ENCODE data around the gene PDE10A.
A peak's percentile ranks its signal among the peaks of the same experiment; 100 is the strongest.
"Not testable (repeated sequence)": the region's sequence is repeated elsewhere in the genome, so short reads cannot be mapped to it uniquely, and the experiment has no call there.

Gene PDE10A

GRCh38 chr6:165634101-165634880 lies 28.8 kb downstream of the PDE10A start:
- DNase-seq (ENCODE audit: extremely low spot score, insufficient read length, low read depth) (no peak), FAIRE-seq (no peak)

- no peak for FAIRE-seq
- DNase-seq (ENCODE audit: extremely low spot score, insufficient read length, low read depth), result no peak
Observed at GRCh38 chr6:165632194-165632593, 30.8 kb downstream of the PDE10A start.

GRCh38 chr6:165630544-165630953 lies 32.5 kb downstream of the PDE10A start:
- DNase-seq (ENCODE audit: extremely low spot score, insufficient read length, low read depth) (no peak), FAIRE-seq (no peak)

GRCh38 chr6:165628955-165629354 lies 34.1 kb downstream of the PDE10A start:
- no peak for FAIRE-seq
- no peak for DNase-seq (ENCODE audit: extremely low spot score, insufficient read length, low read depth)

DNA sequence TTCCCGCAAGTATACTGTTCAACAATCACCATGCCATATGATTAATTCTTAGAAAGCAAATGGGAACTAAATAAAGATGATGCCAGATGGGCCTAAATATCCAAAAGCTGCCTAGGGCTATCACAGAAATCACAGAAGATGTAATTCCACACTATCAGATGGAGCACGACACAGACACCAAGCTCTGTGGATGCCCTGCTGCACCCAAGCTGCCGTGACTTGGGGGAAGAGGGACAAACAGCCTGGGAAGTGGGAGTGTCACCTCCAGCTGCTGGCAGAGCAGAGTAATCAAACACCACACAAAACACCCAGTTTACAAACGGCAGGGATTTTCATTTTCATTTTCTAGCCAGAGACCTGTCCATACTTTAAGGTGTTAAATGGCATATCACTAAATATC lies 35.7 kb downstream of the PDE10A start:
- FAIRE-seq (no peak), DNase-seq (ENCODE audit: extremely low spot score, insufficient read length, low read depth) (no peak)

- FAIRE-seq (no peak), DNase-seq (ENCODE audit: extremely low spot score, insufficient read length, low read depth) (no peak)
Observed at GRCh38 chr6:165626711-165627110, 36.3 kb downstream of the PDE10A start.

DNA sequence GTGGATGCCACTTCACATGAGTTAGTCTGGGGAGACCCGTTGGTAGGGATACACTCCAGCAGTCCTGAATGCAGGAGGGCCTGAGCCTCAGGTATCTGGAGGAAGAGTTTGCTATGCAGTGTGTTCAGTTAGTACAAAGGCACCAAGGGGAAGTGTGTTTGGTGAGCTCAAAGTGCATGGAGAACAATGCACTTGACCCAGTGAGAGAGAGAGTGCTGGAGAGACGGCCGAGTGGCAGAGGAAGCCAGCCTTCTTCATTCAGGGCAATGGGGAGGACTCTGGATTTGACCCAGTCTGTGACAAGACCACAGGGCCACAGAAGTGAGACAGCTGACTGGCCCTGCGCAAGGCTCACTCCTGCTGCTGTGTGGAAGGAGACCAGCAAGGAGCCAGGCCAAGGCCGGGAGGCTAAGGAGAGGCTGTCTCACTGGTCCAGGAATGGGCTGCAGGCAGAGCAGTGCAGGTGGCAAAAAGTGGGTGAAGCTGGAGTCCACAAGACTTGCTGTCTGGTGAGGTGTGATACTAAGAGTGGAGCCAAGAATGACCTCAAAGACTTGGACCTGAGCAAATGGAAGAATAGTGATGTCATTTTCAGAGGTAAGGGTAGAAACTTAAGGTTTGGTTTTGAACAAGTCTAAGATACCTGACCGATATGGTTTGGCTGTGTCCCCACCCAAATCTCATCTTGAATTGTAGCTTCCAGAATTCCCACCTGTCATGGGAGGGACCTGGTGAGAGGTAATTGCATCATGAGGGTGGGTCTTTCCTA lies 38.0 kb downstream of the PDE10A start:
- FAIRE-seq (no peak), DNase-seq (ENCODE audit: extremely low spot score, insufficient read length, low read depth) (no peak)

- FAIRE-seq (no peak), DNase-seq (ENCODE audit: extremely low spot score, insufficient read length, low read depth) (no peak)
Observed at GRCh38 chr6:165621940-165622339, 41.1 kb downstream of the PDE10A start.

GRCh38 chr6:165618891-165619290 lies 44.1 kb downstream of the PDE10A start:
- peak; percentile 50 for FAIRE-seq

GRCh38 chr6:165618241-165618640 lies 44.8 kb downstream of the PDE10A start:
- no peak for FAIRE-seq
- no peak for DNase-seq (ENCODE audit: extremely low spot score, insufficient read length, low read depth)

More at GRCh38 chr6:165618891-165619290, 44.1 kb downstream of the PDE10A start:
- not testable (repeated sequence) for DNase-seq (ENCODE audit: extremely low spot score, insufficient read length, low read depth)

DNA sequence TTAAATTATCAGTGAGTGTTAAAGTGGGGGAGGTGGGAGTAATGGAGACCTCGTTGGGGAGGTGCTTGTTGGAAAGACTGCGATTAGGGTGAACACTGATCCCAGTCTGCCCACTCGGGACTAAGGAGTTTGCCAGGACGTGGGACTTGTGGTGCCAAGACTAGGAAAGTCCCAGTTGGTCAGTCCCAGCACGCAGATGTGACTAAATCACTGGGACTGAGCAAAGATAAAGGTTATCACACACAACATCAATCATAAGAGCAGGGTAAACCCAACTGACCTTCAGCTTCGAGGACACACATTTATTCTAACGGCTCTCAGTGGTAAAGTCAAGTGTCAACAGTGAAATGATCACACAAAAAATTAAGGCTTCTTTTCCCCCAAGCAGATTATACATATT lies 45.5 kb downstream of the PDE10A start:
- no peak for DNase-seq (ENCODE audit: extremely low spot score, insufficient read length, low read depth)

DNA sequence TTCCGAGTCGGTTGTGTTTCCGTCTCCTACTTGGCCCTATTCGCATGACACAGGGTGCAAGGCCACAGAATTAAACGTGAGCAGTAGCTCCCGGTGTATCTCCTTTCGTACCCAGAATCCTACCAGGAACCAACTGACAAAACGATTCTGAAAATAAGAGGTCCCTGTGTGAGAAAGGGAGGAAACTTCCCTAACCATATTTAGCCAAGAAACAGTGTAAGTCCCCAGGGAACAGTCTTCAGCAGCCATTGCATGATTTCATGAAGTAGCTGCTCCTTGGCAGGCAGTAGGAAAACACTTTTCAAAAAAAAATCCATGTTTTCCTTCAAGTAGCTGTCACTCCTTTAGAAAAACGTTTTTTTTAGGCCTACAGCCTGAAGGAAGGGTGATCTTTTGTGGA lies 46.9 kb downstream of the PDE10A start:
- DNase-seq (ENCODE audit: extremely low spot score, insufficient read length, low read depth), result no peak
- no peak for FAIRE-seq

More for the DNA sequence above, 45.5 kb downstream of the PDE10A start:
- FAIRE-seq, result no peak

GRCh38 chr6:165615636-165616035 lies 47.4 kb downstream of the PDE10A start:
- DNase-seq (ENCODE audit: extremely low spot score, insufficient read length, low read depth) (no peak), FAIRE-seq (no peak)

DNA sequence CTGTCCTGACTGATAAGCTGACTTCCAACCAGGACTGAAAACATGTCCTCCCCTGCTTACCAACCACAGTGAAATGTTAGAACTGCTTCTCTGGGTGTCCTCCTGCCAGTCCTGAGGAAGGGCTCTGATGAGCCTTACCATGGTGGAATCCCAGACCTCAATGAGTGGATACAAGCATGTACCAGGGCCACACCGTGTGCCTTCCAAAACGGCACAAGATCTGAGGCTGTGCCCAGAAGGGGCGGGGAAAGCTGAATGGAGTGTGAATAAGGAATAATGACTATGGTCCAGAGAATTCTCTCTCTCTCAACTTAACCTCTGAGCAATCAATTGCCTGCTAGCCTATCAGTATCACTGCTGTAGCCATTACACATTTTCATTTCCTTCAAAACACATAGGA lies 51.7 kb downstream of the PDE10A start:
- no peak for FAIRE-seq

GRCh38 chr6:165608577-165608976 lies 54.5 kb downstream of the PDE10A start:
- FAIRE-seq; DNase-seq (ENCODE audit: extremely low spot score, insufficient read length, low read depth): not testable (repeated sequence)

More for the DNA sequence above, 51.7 kb downstream of the PDE10A start:
- DNase-seq (ENCODE audit: extremely low spot score, insufficient read length, low read depth), result no peak

DNA sequence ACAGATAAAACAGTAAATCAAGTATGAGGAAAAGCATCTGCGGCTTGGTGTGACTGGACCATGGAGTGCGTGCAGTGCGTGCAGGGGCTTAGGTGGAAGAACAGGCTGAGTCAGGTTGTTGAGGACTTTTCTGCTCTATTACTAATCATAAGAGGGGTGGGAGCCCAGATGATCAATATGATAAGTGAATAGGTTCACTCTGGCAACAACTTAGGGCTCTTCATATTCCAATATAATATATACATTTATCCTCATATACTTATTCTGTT lies 56.4 kb downstream of the PDE10A start:
- FAIRE-seq (no peak), DNase-seq (ENCODE audit: extremely low spot score, insufficient read length, low read depth) (no peak)

DNA sequence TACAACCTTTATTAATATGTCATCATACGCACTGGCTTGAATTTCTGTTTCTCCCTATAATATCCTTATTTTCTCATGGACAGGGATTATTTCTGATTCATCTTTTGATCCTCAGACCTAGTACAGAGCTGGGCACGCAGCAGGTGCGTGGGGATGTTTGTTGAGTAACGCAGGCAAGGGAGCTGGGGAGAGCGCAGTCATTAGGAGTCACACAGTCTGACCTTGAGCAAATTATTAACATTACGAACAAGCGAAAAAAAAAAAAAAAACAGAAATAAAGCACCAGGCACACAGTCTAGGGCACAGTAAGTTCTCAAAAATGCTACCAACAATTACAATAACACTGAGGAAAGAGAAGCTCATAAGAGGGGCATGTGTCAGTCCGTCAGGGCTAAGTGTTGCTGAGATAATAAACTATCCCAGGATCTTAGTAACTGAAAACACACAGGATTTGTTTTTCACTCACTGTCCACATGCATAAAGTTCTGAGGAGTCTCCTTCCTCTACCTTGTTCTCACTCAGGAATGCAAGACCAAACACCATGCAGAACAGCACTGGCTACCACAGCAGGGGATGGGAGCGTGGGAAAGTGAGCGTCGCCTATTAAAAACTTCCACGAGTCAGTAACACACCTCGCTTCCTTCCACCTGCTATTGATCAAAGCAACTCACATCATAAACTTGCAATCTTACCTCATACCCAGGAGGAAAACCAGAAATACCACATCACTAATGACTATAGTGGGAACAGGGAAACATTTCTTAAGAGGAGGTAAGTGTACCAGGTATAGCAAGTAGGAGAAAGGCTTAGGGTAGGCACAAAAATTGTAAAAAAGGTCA lies 56.9 kb downstream of the PDE10A start:
- no peak for DNase-seq (ENCODE audit: extremely low spot score, insufficient read length, low read depth)
- FAIRE-seq, result no peak

DNA sequence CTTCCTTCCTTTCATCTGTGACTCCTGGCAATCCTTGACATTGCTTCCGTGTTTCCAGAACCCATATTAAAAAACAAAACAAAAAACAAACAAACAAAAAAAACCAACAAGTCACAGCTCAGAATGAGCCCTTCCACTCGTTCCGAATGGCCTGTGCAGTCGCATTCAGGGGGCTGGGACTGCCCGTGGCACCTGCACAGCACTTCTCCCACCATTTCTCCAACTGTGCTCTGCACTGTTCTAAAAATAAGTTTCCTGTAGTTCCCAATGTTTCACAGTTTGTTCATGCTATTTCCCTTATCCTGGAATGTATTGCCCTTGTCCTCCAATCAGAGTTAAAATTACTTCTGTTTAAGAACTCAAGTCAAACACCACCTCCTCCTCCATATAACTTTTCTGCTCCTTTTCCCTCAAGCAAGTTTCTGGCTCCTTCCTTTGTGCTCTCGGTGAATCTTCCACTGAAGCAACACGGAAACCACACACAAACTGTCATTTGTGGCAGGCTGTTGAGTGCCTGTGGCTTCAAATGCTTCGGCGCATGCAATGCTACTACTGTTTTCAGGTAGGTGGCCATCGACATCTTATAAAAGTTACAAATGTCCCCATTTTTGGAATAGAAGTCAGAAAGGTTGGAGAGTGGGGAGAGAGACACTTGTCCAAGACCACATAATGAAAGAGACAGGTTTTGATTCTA lies 57.7 kb downstream of the PDE10A start:
- no peak for FAIRE-seq
- no peak for DNase-seq (ENCODE audit: extremely low spot score, insufficient read length, low read depth)

DNA sequence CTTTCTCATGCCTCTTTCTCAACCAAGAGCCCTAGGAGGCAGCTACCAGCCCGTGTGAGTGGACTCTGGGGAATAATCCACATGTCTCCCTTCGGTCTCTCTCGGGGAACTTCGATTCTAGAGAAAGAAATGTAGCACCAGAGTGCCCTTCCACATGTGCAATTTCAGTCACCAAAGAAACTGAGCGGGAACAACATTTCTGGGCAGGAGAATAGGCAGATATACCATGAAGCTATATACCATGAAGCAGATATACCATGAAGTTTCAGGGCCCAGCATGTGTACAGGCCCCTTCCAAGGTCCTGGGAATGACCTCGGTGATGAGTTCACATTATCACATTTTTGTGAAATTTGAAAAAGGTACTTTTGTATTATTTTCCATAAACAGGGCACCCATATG lies 60.8 kb downstream of the PDE10A start:
- DNase-seq (ENCODE audit: extremely low spot score, insufficient read length, low read depth) (no peak), FAIRE-seq (no peak)

- no peak for FAIRE-seq
- DNase-seq (ENCODE audit: extremely low spot score, insufficient read length, low read depth), result no peak
Observed at GRCh38 chr6:165600606-165601005, 62.4 kb downstream of the PDE10A start.
